ENCODE results near the gene ABTB2.

The ABTB2 gene

DNA sequence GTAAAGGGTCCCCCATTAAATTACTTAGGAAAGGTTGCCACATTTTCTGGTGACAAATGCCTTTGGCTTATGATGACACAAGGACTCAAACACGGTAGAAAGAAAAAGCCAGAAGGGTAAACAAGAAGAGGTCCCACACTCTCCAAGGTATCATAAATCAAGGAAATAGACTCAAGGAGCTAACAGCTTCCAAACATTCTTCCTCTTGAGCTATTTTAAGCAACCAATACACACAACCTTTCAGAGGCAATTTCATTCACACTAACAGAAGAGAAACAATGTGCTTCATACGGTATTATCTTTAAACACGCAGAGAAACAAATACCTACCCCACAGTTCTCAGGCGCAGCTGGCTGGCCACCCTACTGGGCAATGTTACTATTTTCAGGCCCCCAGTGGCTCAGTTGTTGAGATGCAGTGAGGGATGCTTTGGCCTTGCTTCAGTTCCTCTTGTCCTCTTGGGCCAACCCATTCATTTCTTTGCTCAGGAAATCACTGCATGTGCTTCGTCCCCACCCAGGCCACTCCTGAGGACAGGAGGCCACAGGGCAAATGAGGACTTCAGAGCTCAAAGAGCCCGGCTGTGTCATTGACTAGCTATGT lies 15.8 kb downstream of the ABTB2 start:
- DNase-seq (ENCODE audit: low read depth in 2 of 2): no peak

DNA sequence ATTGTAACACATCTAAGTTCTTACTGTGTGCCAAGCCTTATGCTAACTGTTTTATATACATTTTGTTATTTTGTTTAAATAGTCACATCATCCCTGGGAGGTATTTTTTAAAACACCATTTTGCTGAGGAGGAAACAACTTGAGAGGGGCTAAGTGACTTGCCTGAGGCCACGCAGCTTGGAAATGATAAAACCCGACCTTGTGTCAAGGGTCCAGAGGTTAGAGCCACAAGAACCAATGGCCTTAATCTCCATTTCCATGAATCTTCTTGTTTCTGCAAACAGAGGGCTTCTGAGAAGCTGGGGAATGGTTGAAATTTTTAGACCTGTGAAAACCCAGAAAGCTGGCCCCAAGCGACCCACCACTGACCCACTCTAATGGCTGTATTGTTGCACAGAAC lies 16.7 kb downstream of the ABTB2 start:
- DNase-seq (ENCODE audit: low read depth in 2 of 2): no peak

DNA sequence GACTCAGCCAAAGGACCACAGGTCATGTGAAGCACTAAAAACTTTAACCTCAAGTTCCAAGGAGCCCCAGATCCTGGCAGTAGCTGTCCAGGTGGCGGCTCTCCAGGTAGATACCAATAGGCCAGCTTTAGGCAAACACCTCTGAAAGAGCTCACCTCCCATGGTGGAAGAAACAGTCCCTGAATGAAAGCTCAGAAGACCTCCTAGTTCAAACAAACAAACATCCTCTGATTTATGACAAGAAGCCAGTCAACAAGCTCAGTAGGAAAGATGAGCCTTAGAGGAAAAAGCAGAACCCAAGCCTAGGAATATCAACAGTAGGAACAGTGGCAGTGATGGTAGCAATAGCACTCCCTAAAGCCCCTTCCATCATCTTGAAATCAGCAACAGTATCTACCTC lies 17.2 kb downstream of the ABTB2 start:
- DNase-seq (ENCODE audit: low read depth in 2 of 2): no peak

DNA sequence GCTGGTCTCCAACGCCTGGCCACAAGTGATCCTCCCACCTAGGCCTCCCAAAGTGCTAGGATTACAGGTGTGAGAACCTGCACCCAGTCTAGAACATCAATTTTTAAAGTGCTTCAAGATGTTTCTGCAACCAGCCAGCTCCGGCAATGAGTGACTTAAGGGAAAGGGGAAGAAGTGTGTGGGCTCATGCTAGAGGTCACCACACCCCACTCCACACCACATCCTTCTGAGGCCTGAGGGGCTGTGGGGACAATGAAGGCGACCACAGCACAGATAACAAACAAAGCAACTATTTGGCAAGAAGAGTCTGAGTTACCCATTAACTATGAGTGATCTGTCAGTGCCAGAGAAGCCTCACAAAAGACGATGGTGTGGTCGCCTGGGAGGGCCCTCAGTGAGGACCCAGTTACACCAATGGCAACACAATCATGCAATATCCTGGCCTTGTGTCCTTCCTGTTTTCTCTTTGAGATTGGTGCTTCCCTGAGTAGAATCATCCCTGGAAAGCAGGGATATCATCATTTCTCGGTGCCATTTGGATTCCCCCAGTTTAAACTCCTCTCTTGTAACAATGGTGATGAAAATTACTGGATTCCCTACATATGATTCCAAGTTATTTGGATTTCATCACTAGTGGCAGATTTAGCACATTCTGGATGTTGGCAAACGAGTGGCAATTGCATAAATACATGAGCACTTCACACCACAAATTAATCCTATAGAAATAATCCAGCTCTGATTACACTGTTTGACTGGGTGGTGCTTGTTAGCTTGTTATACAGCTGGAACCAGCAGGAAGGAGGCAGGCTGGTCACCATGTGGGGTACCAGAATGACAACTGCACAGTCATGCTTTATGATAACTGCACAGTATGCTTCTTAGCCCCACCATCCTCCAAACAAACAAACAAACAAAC lies 18.4 kb downstream of the ABTB2 start:
- DNase-seq (ENCODE audit: low read depth in 2 of 2): no peak

DNA sequence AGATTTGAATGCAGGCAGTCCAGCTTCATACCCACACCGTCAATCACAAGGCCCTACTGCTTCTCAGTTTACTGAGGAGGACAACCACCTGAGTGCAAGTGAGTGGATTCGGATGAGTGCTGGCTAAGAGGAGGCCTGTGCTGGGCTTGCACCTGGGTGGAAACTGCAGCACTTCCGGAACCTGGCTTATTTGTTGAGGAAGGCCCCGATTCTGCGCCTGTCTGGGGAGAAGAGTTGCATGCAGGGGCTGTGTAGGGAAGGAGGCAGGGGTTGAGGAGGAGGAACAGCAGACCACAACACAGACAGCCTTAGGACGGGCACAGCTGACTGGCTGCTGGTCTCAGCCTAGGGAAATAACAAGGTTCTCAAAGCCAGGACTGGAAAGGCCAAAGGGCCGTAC lies 20.8 kb downstream of the ABTB2 start:
- DNase-seq (ENCODE audit: low read depth in 2 of 2): no peak

DNA sequence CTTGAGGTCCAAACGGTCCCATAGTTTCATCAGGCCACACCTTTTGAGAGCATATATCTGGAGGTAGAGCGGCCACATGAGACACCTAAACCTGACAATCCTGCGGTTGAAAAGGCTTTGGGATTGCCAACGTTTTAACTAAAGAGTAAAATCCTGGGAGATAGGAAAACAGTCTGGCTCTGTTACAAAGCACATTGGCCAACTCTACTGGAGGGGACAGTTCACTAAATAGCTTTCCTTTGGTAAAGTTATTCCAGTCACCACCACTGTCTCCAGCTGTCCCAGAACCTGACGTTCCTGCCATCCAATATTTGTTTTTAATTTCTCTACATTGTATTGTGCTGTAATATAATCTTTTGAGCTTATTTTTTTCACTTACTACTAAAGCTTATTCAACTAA lies 22.0 kb downstream of the ABTB2 start:
- DNase-seq (ENCODE audit: low read depth in 2 of 2): no peak

DNA sequence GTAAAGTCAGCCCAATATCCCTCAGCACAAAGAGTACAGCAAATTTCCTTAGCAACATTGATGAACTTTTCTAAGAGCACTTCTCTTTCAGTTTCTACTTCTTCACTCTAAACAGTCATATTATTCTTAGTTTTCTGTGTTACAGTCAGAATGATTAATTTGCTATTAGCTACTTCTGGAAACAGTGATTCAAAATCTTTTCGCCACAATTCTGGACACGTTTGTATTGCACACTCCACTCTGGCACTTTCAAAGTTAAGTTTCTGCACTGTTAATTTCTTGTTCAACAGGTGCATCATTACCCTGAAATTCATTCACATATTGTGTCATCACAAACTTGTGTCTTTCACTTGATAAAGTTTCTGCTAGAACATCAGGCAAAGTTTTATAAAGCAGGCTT lies 22.5 kb downstream of the ABTB2 start:
- no peak for DNase-seq (ENCODE audit: low read depth in 2 of 2)

DNA sequence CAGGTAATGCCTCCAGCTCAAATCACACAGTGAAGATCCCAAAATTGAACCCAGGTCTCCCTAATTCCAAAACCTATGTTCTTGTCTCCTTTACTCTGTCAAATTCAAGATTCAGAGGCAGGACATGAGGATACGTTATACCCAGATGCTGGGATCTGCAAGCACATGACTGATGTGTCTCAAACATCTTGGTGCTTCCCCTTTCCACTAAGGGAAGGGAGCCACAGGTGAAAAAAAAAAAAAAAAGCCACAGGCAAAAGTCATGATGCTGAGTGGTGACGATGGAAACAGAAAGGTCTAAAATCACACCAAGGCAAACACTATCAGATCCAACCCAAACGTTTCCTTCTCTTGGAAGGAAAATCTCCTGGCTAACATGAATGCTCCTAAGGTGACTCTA lies 24.0 kb downstream of the ABTB2 start:
- DNase-seq (ENCODE audit: low read depth in 2 of 2): no peak

DNA sequence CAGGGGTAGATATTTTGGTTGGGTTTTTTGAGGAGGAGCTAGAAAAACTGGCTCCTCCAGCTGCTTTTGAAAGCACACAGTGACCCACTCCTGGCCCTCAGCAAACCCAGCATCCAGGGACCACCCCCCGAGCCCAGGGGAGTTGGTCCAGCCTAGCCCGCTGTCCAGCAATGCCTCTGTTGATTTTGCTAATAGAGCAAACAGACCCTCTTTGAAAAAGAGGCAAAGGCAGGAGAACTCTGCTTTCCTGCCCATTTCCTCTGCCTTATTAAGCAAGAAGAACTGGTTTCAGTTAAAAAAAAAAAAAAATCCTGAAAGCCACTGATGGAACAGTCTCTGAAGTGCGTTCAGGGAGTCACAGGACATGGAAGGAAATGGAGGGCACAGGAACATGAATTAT lies 25.3 kb downstream of the ABTB2 start:
- no peak for DNase-seq (ENCODE audit: low read depth in 2 of 2)

DNA sequence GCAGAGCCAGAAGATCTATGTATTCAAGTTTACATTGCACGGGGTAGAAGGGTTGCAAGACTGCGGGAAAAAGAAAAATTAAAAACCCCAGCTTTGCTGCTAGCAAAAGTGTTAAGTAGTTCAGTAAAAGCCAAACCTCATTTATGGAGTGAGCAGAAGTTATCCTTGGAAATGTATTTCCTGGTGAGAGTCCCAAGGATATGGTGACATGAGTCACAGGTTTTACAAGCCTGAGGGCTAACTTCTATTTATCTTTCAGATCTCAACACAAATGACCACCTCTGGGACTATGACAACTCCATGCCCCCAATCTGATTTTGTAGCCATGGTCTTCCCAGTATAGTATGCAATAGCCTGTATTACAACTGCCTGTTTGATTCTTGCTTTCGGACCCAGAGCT lies 26.1 kb downstream of the ABTB2 start:
- DNase-seq (ENCODE audit: low read depth in 2 of 2): no peak

DNA sequence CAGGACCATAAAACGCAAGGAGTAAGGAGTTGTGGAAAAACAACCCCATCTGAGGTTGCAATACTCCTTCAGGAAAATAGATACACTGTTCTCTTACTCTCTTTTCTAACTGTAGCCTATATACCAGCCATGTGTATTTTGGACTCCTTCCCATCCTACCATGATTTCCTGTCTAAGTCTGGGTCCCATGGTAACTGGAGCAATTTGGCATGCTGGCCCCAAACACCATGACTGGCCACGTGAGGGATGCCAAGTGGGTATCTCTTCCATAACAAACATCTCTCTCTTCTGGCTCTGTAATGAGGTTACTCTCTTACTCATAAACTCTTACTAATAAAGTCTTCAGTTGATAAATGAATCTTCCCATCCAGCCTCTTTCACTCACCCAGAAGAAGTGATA lies 26.5 kb downstream of the ABTB2 start:
- DNase-seq (ENCODE audit: low read depth in 2 of 2): no peak

DNA sequence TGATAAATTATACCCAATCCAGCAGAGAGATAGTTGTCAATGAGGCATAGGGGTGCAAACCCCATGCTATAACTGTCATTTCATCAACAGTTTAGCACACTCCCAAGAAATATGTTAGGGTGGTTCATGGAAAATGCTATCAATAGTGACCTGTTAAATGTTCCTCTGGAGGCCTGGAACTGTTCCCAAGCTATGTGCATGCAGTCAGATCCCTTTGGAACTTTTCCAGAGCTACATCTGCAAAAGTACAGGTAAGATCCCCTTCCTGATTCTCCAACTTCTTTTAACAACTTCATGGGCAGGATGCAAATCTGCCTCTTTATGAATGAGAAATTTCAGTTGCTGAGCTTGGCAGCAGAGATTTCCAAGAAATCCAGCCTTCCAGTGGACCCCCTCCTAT lies 27.2 kb downstream of the ABTB2 start:
- DNase-seq (ENCODE audit: low read depth in 2 of 2): no peak

DNA sequence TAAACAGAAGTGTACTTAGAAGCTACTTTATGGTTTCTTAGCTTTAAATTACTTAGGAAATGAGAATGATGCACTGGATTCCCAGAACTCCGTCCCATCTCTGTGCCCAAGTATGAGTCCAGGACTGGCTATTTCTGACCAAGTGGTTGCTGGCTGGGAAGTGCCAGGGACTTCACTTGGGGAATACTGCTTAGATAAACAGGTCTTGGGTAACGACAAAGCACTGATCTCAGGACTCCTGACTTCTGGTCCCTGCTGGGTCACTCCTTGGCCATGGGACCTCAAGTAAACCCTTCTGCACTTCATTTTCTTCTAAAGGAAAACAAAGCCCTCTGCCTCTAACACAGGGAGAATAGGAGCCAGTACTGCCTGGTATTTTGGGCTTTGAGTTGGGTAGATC lies 27.9 kb downstream of the ABTB2 start:
- DNase-seq (ENCODE audit: low read depth in 2 of 2): no peak

DNA sequence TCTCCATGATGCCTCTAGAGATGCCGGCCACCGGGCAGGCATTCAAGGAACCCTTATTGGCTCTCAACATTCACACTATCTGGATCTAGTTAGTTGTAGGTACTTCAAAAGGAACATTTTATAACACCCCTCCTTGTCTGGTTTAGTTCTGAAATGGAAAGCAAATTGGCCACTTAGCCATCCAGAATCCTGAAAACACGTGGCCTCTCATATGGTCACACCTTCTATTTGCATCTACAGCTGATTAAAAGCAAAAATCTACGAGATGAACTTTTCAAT lies 29.2 kb downstream of the ABTB2 start:
- DNase-seq (ENCODE audit: low read depth in 2 of 2): no peak

DNA sequence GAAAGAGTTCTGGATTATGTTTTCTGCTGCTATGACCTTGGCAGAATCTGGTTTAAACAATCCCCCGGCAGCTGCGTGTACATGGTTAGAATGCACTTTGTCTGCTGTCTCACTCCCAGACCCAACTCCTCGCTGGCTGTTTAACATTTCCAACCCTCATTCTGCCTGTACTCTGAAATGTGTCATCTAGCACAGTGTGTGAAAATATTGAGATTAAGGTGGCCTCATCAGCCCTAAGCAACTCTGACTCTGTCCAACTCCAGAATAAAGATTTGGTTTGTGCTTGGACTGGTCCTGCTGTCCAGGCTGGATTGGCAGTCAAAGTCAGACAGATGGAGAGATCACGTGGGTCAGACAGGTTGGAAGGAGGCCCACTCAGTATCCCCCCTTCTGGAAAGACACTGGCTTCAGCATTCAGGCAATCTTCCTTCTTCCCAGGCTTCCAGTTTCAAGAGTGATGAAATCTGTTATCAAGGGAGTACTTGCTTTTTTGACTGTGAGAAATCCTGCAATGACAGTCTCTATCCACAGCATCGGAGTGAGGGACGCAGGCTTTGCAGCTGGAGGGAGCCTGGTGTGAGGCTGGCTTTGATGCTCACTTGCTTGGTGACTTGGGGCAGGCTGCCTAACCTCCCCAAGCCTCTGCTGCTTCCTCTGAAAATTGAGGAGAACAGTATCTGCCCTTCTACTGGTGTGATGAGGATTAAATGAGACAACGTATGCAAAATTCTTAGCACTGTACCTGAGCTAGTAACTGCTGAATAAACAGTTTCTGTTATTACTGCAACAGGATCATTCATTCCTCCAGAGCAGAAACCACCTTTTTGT lies 29.8 kb downstream of the ABTB2 start:
- DNase-seq (ENCODE audit: low read depth in 2 of 2): no peak

DNA sequence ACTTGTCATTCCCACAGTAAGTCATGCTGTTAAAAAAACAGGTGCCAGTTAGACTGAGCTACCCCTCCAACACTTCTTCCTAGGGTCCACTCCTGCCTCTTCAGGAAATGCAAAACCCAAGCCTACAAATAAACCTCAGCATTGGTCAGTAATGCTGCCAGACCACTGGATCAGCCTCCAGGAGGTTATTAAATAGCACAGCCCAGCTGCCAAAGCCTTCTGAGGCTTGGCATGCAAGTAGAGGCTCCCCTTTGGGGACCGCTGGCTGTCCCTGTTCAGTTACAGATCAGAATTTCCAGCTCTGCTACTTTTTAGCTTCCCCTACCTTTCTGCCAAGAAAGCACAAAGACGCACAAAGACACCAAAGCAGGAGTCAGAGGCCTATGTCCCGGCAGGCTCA lies 33.3 kb downstream of the ABTB2 start:
- no peak for DNase-seq (ENCODE audit: low read depth in 2 of 2)

DNA sequence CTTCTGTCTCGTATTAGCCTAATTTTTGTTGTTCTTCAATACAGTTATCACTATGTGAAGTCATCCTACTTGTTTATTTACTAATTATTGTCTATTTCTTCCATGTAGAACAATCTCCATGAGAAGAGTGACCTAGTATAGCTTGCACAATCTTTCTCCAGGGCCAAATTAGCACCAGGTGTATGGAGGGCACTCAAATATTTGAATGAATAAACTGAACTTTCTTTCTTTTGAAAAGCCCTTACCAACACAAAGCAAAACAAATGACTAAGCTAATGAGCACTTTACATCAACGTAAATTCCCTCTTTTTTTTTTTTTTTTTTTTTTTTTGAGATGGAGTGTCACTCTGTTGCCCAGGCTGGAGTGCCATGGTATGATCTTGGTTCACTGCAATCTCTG lies 34.2 kb downstream of the ABTB2 start:
- DNase-seq (ENCODE audit: low read depth in 2 of 2): no peak

DNA sequence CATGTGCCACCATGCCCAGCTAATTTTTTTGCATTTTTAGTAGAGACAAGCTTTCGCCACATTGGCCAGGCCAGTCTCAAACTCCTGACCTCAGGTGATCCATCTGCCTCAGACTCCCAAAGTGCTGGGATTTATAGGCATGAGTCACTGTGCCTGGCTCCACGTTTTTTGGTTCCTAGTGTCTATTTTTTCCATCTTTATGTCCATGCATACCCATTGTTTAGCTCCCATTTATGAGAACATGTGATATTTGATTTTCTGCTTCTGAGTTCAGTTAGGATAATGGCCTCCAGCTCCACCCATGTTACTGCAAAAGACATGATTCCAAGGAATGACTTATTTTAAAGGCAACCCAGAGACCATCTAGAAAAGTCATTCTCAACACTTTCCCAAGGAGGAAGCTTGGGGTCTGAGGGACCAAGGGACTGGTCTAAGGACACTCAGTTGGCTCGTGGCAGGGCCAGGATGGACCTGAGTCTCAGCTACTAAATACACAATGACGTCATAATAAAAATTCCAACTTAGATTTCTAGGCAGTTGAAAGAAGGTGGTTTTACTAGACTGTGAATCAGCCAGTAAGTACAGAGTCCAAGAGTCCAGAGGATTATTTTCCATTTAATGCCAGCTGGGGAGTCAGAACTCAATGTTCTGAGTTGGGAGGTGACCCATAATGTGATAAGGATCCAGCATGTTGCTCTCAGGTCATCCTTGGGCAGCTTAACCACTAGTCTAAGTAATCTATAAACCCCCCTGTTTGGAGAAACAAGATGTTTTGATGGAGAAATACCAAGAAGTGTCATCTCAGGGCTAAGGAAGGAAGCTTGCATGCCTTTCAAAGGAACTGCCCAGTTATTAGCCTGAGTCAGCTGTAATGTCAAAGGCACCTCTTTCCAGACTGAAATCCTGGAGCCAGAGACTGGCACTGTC lies 39.4 kb downstream of the ABTB2 start:
- no peak for DNase-seq (ENCODE audit: low read depth in 2 of 2)

DNA sequence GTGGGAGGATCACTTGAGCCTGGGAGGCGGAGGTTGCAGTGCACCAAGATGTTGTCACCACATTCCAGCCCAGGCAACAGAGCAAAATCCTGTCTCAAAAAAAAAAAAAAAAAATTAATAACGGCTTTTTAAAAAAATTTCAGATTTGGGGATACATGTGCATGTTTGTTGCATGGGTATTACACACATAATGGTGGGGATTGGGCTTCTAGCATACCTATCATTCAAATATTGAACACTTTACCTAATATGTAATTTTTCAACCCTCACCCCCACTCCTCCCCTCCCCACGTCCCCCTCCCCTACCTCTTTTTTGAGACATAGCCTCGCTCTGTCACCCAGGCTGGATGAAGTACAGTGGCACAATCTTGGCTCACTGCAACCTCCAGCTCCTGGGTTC lies 40.1 kb downstream of the ABTB2 start:
- DNase-seq (ENCODE audit: low read depth in 2 of 2): no peak

DNA sequence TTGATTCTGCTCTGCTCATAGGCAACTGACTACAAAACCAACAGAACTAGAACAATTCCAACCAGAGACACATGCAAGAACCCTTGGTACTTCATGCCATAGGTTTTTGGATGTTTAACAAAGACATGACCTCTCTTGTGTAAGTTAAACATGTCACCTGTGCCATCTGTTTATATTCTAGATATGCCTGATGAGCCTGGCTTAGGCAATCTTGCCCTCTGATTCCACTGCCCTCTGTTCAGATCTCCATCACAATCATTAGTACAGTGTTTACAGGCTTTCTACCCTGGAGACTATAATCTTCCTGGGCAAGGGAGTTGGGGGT lies 40.8 kb downstream of the ABTB2 start:
- DNase-seq (ENCODE audit: low read depth in 2 of 2): no peak

DNA sequence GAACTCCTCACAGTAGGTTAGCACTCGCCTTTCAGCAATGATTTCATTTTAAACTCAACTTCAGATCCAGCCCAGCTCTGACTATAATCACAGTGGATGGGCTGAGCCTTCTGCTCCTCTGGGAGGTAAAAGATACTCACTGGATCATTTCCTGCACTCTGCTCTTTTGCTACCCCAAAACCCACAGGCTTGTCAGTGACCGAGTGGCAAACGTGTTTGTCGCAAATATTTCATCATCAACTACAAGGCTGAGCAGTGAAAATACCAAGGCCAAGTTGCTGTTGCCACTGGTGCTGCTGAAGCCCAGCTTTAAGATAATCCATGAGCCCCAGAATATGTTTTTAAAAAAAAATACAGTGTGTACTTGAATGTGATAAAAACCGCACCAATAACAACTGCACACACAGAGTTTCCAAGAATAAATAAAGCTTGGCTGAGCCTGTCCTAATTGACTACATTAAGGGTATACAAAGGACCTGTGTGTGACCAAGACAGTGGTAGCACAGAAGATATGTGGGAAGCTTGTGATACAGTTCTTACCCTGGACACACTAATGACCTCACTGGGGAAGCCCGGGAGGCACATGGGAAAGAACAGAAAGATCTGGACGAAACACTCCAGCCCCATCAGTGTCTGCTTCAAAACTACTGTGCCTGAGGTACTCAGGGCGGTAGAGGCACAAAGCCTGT lies 41.3 kb downstream of the ABTB2 start:
- DNase-seq (ENCODE audit: low read depth in 2 of 2): no peak
